Neuronal stem cell (in vitro differentiated cells): ENCODE results near the gene WWC1.
A peak's percentile ranks its signal among the peaks of the same experiment; 100 is the strongest.

Source experiments
- DNase-seq: peaks from one replicate; pipeline ENCODE4 v3.0.0-alpha.2; 2013; ENCODE audit warnings: low spot score
- H2AFZ ChIP-seq: one replicate; pipeline ENCODE4 v1.6.1; 2013; ENCODE audit warnings: mild to moderate bottlenecking, low read length, inconsistent platforms
- H2AK5ac ChIP-seq: 2 replicates; pipeline ENCODE4 v1.6.1; 2013; ENCODE audit warnings: low read depth, mild to moderate bottlenecking, inconsistent platforms, low read length, moderate library complexity, mixed read lengths
- H2BK120ac ChIP-seq: 2 replicates; pipeline ENCODE4 v1.6.1; 2013; ENCODE audit warnings: low read depth, mild to moderate bottlenecking, inconsistent platforms, low read length, moderate library complexity, mixed read lengths
- H2BK12ac ChIP-seq: one replicate; pipeline ENCODE4 v1.6.1; 2013; ENCODE audit warnings: low read length, inconsistent platforms
- H2BK15ac ChIP-seq: 2 replicates; pipeline ENCODE4 v1.6.1; 2013; ENCODE audit warnings: mild to moderate bottlenecking, low read length, inconsistent platforms, mixed read lengths
- H2BK5ac ChIP-seq: one replicate; pipeline ENCODE4 v1.6.1; 2013; ENCODE audit warnings: inconsistent platforms, mild to moderate bottlenecking, low read length, moderate library complexity
- H3K14ac ChIP-seq: one replicate; pipeline ENCODE4 v1.6.1; 2013; ENCODE audit warnings: low read length, inconsistent platforms
- H3K18ac ChIP-seq: 2 replicates; pipeline ENCODE4 v1.6.1; 2013; ENCODE audit warnings: low read length, inconsistent platforms
- H3K23ac ChIP-seq: 2 replicates; pipeline ENCODE4 v1.6.1; 2013; ENCODE audit warnings: low read depth, mild to moderate bottlenecking, mixed read lengths, low read length, inconsistent platforms; ENCODE audit not compliant: poor library complexity
- H3K27ac ChIP-seq: replicated peaks from 3 replicates; pipeline ENCODE4 v1.5.1; 2013; ENCODE audit warnings: low read length, inconsistent platforms
- H3K27me3 ChIP-seq, 3 experiments: 2 replicates each; pipeline ENCODE4 v1.6.1; 2013; ENCODE audit warnings: low read length in 3 of 3, mild to moderate bottlenecking in 2 of 3, inconsistent platforms in 1 of 3, low read depth in 1 of 3, mixed read lengths in 1 of 3, moderate library complexity in 1 of 3; ENCODE audit not compliant: control insufficient read depth in 3 of 3, insufficient read depth in 3 of 3
- H3K36me3 ChIP-seq, 2 donors: replicated peaks in 1 of 2; 2 replicates each; pipeline ENCODE4 v1.6.1; 2013; ENCODE audit warnings: low read length in 2 of 2; ENCODE audit not compliant: control insufficient read depth in 2 of 2, insufficient read depth in 2 of 2
- H3K4ac ChIP-seq: 2 replicates; pipeline ENCODE4 v1.6.1; 2013; ENCODE audit warnings: inconsistent platforms, mild to moderate bottlenecking, low read length, moderate library complexity
- H3K4me1 ChIP-seq, 2 donors: 1 replicate in 1 of 2; 2 replicates in 1 of 2; pipeline ENCODE4 v1.6.1; 2013; ENCODE audit warnings: low read length in 2 of 2, low read depth in 1 of 2; ENCODE audit not compliant: control insufficient read depth in 2 of 2, insufficient read depth in 1 of 2
- H3K4me2 ChIP-seq: one replicate; pipeline ENCODE4 v1.6.1; 2013; ENCODE audit warnings: mild to moderate bottlenecking, low read length, inconsistent platforms; ENCODE audit not compliant: insufficient read depth, poor library complexity, severe bottlenecking
- H3K4me3 ChIP-seq, 2 donors: 2 replicates each; pipeline ENCODE4 v1.5.1; 2013; ENCODE audit warnings: low read length in 2 of 2, mild to moderate bottlenecking in 2 of 2, inconsistent platforms in 1 of 2, moderate library complexity in 1 of 2
- H3K79me1 ChIP-seq: one replicate; pipeline ENCODE4 v1.6.1; 2013; ENCODE audit warnings: low read depth, mild to moderate bottlenecking, inconsistent platforms, low read length, moderate library complexity
- H3K9ac ChIP-seq: one replicate; pipeline ENCODE4 v1.6.1; 2013; ENCODE audit warnings: mild to moderate bottlenecking, low read depth, low read length, inconsistent platforms; ENCODE audit not compliant: poor library complexity
- H3K9me3 ChIP-seq, 2 donors: replicated peaks in 1 of 2; 2 replicates each; pipeline versions ENCODE3 to v1.6.1; 2013; ENCODE audit warnings: low read length in 2 of 2, mild to moderate bottlenecking in 2 of 2, inconsistent platforms in 1 of 2, low read depth in 1 of 2, mixed read lengths in 1 of 2, moderate library complexity in 1 of 2; ENCODE audit not compliant: control insufficient read depth in 2 of 2, insufficient read depth in 1 of 2
- H4K8ac ChIP-seq: one replicate; pipeline ENCODE4 v1.6.1; 2013; ENCODE audit warnings: low read depth, mild to moderate bottlenecking, inconsistent platforms, low read length, moderate library complexity
- H4K91ac ChIP-seq: one replicate; pipeline ENCODE4 v1.6.1; 2013; ENCODE audit warnings: low read length, low read depth, mild to moderate bottlenecking, inconsistent platforms; ENCODE audit not compliant: poor library complexity
- WGBS, 2 donors: extraction: QIAGEN DNeasy Blood & Tissue Kit; methylation state at CpG; one replicate each; pipeline ENCODE4 v1.1.7; 2013; ENCODE audit warnings: missing lambda C conversion rate in 2 of 2, mixed read lengths in 1 of 2; ENCODE audit not compliant: insufficient read length in 2 of 2, insufficient replicate concordance in 1 of 2; ENCODE audit errors: extremely low coverage in 2 of 2; 5-methylcytosine and 5-hydroxymethylcytosine counted together

The WWC1 gene

GRCh38 chr5:168301593-168302390, 10.3 kb downstream of the WWC1 start:
- Histone ChIP-seq H3K27me3 (no peaks in the 10 kb centered on the region), H2BK15ac (no peak overlapping the region), H3K18ac (peak overlapping the region; percentile 60), H2BK5ac (no peak overlapping the region), H2BK120ac (no peak overlapping the region), H3K9ac (no peak overlapping the region), H3K4me2 (no peak overlapping the region), H3K4me1 (peaks cover 18 to 26% of the 10 kb centered on the region in 2 donors), H3K36me3 (no peaks in the 10 kb centered on the region), H3K9me3 (no peaks in the 10 kb centered on the region), H3K4ac (no peak overlapping the region), H2AFZ (no peak overlapping the region), H4K8ac (no peak overlapping the region), H4K91ac (no peak overlapping the region), H2BK12ac (no peak overlapping the region), H3K14ac (no peak overlapping the region), H3K23ac (no peak overlapping the region), H2AK5ac (peak overlapping the region; percentile 15), H3K4me3 (no peak overlapping the region), H3K79me1 (no peaks in the 10 kb centered on the region), H3K27ac (no peak overlapping the region)
- no peak for DNase-seq
- no CpG with 5 or more reads among the region's 11 CpGs for WGBS, 2 donors

GRCh38 chr5:168302785-168303184, 11.3 kb downstream of the WWC1 start:
- Histone ChIP-seq H3K14ac (no peak overlapping the region), H3K23ac (no peak overlapping the region), H4K91ac (no peak overlapping the region), H3K4me2 (no peak overlapping the region), H2BK5ac (no peak overlapping the region), H3K18ac (no peak overlapping the region), H2BK15ac (no peak overlapping the region), H3K4me3 (no peak overlapping the region), H3K4ac (no peak overlapping the region), H3K79me1 (no peaks in the 10 kb centered on the region), H4K8ac (no peak overlapping the region), H3K9me3 (no peaks in the 10 kb centered on the region), H2BK120ac (no peak overlapping the region), H2AK5ac (no peak overlapping the region), H2BK12ac (no peak overlapping the region), H3K9ac (no peak overlapping the region), H3K36me3 (no peaks in the 10 kb centered on the region), H3K4me1 (peaks cover 18 to 26% of the 10 kb centered on the region in 2 donors), H3K27ac (no peak overlapping the region), H2AFZ (no peak overlapping the region), H3K27me3 (peaks cover 0 to 3% (median 0%) of the 10 kb centered on the region in 3 experiments)
- WGBS, 2 donors, result no CpG with 5 or more reads among the region's 3 CpGs
- no peak for DNase-seq

GRCh38 chr5:168303393-168304025, 12.1 kb downstream of the WWC1 start:
- H3K4me3 ChIP-seq, result peak overlapping the region in 1 of 2 donors; percentile 66
- no CpG with 5 or more reads among the region's 5 CpGs for WGBS, 2 donors
- no peak overlapping the region for H3K18ac ChIP-seq
- no peak overlapping the region for H3K23ac ChIP-seq
- H3K9me3 ChIP-seq, result no peaks in the 10 kb centered on the region
- H4K91ac ChIP-seq, result no peak overlapping the region
- no peak overlapping the region for H3K9ac ChIP-seq
- H3K4ac ChIP-seq, result no peak overlapping the region
- DNase-seq, result no peak
- no peak overlapping the region for H2AK5ac ChIP-seq
- H3K79me1 ChIP-seq, result no peaks in the 10 kb centered on the region
- H2AFZ ChIP-seq, result no peak overlapping the region
- no peak overlapping the region for H2BK12ac ChIP-seq
- no peaks in the 10 kb centered on the region for H3K36me3 ChIP-seq
- peaks cover 18 to 26% of the 10 kb centered on the region in 2 donors for H3K4me1 ChIP-seq
- no peak overlapping the region for H3K4me2 ChIP-seq
- H4K8ac ChIP-seq, result no peak overlapping the region
- no peak overlapping the region for H3K14ac ChIP-seq
- no peak overlapping the region for H2BK120ac ChIP-seq
- no peak overlapping the region for H3K27ac ChIP-seq
- no peak overlapping the region for H2BK5ac ChIP-seq
- no peak overlapping the region for H2BK15ac ChIP-seq
- H3K27me3 ChIP-seq, result peaks cover 0 to 3% (median 0%) of the 10 kb centered on the region in 3 experiments

GRCh38 chr5:168304349-168304748, 12.9 kb downstream of the WWC1 start:
- Histone ChIP-seq H3K23ac (no peak overlapping the region), H3K9me3 (no peaks in the 10 kb centered on the region), H2AFZ (no peak overlapping the region), H3K27me3 (peaks cover 0 to 3% (median 0%) of the 10 kb centered on the region in 3 experiments), H4K91ac (no peak overlapping the region), H3K4ac (no peak overlapping the region), H3K9ac (no peak overlapping the region), H3K36me3 (no peaks in the 10 kb centered on the region), H3K79me1 (no peaks in the 10 kb centered on the region), H2AK5ac (no peak overlapping the region), H2BK120ac (no peak overlapping the region), H3K27ac (no peak overlapping the region), H2BK12ac (no peak overlapping the region), H3K14ac (no peak overlapping the region), H3K18ac (no peak overlapping the region), H3K4me1 (peaks cover 15 to 24% of the 10 kb centered on the region in 2 donors), H4K8ac (no peak overlapping the region), H3K4me3 (no peak overlapping the region), H2BK5ac (no peak overlapping the region), H3K4me2 (no peak overlapping the region), H2BK15ac (no peak overlapping the region)
- DNase-seq, result no peak
- no CpG with 5 or more reads among the region's 2 CpGs for WGBS, 2 donors
